HG03139 (cell line): ENCODE measurements around the gene VWF.
"Not testable (repeated sequence)": the region's sequence is repeated elsewhere in the genome, so short reads cannot be mapped to it uniquely, and the experiment has no call there.

ENCODE experiments used
- ATAC-seq: cut with Tn5 transposase; IDR thresholded peaks from one replicate; pipeline ENCODE4 v1.9.1; 2021; ENCODE audit not compliant: unreplicated experiment

VWF gene

DNA sequence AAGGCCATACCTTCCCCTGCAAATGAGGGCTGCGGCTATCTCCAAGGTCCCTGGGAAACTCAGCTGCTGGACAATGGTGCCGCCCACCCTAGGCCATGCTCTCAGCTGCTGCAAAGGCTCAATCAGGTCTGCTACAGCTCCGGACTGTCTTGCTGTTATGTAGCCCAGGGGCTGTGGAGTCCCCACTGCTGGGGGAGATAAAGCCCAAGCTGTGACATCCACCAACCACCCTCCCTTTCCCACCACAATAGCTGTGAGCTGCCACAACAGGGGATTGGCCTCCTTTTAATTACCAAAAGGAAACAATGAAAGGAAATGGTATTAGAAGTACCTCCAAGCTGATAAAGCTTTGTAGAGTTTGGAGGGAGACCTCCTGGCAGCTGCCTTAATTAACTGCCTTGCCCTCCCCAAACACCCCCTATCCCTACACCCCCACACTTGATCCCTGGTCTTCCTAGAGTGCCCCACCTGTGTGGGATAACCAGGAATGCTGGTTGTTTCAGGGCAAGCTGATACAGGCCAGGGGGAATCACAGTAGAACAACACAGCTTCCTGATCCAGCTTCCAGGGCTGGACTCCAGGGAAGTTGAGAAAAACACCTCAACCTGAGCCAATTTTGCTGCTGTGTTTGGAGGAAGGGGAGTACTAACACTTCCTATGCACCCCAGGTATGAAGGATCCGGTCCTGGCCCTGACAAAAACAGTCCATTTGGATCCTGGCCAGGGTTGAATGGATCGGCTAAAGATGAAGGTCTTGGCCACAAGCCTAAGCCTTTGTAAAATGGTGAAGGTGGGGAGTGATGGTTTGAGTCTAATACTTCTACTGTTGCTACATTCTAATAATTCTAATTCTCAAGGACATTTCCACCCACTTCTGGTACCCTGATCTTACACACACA lies at the start of gene VWF:
TSS of gene VWF (minus strand) at position 260 of the 899 bp plus-strand sequence. CDS start 1,474 bp downstream, outside the sequence.
- no peak for ATAC-seq

DNA sequence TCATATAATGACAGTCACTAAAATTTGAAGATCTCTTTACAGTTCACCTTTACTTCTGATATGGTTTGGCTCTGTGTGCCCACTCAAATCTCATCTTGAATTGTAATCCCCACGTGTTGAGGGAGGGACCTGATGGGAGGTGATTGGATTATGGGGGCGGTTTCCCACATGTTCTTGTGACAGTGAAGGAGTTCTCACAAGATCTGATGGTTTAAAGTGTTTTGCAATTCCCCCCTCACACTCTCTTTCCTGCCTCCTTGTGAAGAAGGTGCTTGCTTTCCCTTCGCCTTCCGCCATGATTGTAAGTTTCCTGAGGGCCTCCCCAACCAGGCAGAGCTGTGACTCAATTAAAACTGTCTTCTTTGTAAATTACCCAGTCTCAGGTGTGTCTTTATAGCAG lies 48.4 kb upstream of the VWF start:
- ATAC-seq: no peak

DNA sequence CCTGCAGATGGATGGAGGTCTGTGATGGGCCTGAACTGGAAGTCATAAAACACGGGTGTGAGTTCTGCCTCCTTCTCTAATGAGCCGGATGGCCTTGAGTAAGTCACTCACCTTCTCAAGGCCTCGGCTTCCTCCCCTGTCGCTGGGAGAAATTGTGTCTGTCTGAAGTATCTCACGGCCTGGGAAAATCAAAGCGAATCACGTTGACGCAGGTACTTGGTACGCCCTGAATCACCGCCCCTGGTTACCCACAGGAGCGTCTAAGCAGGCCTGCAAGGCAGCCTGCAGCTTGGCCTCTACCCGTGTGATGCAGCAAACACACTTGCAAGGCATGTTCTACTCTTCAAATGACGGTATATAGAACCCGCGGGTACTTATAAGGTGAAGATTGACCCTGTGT lies 47.6 kb upstream of the VWF start:
- ATAC-seq: no peak

DNA sequence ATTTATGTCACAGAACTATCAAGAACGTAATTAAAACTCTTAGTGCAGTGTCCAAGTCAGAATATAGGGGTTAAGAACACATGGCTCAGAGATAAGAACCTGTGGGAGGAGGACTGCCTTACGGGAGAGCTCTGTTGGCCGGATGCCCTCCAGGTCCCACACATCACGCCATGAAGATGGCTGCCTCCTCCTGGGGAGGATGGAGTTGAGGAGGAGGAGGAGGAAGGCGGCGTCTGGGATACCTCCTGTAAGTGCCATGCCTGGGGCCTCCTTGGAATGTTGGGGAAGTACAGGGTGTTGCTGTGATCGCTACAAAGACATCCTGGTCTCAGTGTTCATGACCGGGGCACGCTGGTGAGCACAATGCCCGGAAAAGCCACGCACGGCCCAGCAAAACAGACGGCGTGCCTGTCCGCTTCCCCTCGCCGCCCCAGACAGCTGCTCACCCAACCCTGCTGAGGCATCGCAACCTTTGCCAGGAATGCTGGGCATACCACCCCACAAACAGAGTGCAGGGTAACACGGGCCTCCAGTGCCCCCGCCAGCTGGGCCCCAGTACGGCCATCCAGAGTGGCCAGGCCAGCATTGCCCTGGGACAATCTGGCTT lies 47.0 kb upstream of the VWF start:
- no peak for ATAC-seq

DNA sequence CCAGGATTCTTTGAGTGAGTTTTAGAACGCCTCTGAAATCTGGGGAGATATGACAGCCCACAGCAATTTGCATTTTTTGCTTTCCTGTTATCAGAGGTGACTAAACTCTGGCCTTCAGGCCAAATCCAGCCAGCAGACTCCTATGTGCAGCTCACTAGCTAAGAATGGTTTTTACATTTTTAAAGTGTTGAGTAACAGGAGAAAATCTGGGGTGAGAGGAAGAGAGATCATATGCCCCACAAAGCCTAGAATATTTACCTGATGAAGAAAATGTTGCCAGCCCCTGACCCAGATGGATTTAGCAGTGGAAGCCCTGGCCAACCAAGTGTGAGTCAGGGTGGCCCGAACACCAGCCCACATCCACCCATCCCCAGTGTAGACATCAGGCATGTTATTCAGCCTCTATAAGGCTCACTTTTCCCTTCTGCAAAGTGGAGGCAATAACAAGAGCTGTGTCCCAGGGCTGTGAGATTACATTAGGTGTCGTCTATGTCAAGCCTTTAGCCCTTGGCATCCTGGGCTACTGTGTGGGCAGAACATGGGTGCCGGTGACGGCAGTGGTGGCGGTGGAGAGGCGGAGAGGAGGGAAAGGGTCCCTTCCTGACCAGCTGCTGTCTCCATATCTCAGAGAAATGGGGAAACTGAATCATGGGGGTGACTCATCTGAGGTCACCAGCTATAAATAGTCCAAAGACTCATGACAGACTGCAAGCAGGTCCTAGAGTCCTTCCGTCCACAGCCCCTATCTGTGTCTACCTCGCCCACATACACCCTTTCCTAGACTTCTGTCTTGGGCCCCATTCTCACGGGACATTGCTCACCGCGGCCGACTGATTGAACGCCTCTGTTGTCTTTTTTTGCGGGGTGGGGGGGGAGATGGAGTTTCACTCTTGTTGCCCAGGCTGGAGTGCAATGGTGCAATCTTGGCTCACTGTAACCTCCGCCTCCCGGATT lies 43.1 kb upstream of the VWF start:
- ATAC-seq: peak; percentile 80

DNA sequence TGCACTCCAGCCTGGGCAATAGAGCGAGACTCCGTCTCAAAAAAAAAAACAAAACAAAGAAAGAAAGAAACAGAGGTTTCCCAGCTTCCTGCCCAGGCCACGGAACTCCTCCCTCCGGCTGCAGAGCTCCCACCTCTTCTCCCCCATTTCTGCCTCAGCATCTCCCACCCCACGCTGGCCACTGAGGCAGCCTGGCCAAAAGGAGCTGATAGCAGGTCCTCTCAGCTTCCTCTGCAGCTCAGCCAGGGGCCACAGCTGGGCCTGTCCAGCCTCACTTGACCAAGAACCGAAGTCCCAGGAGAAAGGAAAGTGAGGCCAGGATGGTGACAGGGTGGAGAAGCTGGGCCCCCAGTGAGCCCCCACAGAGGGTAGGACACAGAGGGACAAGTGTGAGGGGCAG lies 42.3 kb upstream of the VWF start:
- no peak for ATAC-seq

DNA sequence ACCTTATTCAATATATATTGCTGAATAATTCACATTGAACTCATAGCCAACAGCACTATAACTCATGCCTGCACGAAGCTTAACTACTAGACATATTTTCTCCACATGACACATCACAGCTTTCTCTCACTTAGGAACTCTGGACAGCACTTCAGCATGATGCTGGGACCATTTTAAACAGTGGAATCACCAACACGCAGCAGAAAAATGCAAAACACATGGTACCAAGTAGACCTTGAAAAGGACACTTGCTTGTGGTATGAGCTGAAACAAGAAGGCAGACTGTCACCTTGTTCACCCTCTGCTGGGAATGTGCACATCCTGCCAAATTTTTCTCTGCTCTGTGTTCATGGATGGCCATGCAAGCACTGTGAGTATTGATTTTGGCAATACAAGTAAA lies 40.9 kb upstream of the VWF start:
- ATAC-seq: no peak

DNA sequence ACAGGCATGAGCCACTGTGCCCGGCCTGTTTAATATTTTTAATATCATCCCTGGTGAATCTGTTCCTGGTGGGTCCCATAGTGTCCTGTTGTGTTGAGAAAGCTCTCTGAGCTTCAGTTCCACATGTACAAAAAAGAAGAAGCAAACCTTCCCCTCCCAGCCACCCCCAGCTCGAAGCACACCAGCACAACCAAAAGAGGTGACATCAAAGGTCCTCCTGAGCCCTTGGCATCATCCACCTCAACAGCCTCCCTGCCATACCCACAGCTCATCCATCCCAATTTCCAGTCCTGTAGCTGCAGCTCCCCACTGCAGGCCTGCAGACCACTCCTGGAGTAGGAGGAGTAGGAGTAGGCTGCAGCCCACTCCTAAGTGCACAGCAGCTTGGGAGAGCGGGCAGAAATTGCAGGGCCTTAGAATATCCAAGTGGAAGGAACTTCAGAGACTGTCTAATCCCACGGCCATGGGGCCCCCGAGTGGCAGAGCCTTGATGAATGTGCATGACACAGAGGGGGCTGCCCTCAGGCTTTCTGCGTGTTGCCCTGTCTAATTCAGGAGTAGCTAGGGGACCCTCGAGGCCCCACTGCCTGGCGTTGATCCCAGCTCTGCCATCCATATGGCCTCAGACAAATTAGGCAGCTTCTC lies 39.1 kb upstream of the VWF start:
- no peak for ATAC-seq

DNA sequence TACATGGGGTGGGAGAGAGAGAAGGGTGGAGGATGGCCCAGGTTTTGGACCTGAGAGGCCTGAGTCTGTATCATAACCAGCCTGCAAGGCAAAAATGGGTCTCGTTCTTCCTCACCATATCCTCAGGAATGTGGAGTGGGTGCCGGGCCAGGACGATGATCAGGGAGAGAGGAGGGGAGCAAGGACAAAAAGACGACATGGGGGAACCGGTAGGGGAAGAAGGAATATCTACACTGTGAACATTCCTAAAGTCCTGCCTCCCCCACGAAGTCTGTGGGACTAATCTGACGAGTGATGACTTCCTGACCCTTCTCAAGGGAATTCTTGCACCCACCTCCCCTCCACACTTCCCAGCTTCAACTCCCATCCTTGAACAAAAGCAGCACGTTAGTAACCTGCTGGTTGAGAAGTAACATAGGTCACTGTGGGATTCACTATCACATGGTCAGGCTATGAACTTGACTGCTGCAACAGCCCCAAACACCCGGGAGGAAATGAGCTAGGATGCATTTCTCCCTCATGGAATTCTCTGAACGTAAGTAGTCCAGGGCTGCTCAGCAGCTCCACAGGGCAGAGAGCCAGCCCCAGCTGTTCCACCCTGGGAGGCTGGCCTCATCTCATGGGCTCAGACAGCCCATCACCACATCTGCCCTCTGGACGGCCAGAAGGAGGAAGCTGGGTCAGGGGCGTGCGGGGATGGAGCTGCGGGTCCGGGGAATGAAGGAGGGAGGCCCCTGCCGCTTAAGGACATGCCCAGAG lies 36.8 kb upstream of the VWF start:
- ATAC-seq: no peak

DNA sequence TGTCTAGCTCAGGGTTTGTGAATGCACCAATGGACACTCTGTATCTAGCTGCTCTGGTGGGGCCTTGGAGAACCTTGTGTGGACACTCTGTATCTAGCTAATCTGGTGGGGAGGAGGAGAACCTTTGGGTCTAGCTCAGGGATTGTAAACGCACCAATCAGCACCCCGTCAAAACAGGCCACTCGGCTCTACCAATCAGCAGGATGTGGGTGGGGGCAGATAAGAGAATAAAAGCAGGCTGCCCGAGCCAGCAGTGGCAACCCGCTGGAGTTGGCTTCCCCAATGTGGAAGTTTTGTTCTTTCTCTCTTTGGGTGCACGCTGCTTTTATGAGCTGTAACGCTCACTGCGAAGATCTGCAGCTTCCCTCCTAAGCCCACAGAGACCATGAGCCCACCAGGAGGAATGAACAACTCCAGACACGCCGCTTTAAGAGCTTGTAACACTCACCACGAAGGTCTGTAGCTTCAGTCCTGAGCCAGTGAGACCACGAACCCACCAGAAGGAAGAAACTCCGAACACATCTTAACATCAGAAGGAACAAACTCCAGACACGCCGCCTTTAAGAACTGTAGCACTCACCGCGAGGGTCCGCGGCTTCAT lies 35.7 kb upstream of the VWF start:
- not testable (repeated sequence) for ATAC-seq

DNA sequence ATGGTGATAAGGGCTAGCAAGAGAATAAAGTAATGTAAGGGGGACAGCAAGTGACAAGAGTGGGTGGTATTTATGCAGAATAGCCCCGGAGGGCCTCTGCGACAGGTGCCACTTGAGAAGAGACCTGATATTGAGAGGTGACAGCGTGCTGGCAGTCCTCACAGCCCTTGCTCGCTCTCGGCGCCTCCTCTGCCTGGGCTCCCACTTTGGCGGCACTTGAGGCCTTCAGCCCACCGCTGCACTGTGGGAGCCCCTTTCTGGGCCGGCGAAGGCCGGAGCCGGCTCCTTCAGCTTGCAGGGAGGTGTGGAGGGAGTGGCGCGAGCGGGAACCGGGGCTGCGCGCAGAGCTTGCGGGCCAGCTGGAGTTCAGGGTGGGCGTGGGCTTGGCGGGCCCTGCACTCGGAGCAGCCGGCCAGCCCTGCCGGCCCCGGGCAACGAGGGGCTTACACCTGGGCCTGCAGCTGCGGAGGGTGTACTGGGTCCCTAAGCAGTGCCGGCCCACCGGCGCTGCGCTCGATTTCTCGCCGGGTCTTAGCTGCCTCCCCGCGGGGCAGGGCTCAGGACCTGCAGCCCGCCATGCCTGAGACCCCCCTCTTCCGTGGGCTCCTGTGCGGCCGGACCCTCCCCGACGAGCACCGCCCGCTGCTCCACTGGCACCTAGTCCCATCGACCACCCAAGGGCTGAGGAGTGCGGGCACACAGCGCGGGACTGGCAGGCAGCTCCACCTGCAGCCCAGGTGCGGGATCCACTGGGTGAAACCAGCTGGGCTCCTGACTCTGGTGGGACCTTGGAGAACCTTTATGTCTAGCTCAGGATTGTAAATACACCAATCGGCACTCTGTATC lies 34.9 kb upstream of the VWF start:
- ATAC-seq: not testable (repeated sequence)

DNA sequence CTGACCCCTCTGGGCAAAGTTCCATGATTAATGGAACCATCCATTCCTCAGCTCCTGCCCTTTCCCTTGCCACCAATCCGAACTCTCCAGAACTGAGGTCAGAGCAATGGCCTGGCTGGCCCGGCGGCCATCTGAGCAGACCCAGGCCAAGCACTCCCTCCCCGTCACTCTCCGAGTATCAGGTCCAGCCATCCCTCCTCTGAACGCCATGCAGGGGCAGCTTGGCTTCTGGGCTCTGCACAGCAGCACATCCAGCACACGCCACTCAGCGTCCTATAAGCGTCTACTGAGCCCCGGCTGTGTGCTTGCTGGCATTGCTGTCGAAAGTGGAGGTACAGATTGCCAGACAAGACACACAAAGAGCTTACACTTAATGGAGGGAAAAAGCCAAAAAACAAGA lies 34.3 kb upstream of the VWF start:
- ATAC-seq: no peak

DNA sequence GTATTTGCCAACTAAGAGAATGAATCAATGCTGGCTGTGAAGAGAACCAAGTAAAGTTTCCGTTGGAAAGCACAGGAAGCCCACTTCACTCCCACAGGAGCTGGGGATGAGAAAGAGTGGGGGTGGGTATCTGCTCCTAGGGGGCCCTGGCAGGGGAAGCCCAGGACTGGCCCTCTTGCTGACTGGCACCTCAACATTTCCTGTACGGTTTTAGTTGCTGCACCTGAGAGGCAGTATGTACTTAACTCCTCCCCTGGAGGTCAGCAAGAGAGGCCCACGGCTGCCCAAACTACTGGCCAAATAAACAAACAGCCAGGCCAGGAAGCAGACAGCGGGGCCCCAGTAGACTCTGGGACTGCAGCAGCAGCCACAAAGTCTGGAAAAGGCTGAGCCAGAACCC lies 33.8 kb upstream of the VWF start:
- no peak for ATAC-seq

DNA sequence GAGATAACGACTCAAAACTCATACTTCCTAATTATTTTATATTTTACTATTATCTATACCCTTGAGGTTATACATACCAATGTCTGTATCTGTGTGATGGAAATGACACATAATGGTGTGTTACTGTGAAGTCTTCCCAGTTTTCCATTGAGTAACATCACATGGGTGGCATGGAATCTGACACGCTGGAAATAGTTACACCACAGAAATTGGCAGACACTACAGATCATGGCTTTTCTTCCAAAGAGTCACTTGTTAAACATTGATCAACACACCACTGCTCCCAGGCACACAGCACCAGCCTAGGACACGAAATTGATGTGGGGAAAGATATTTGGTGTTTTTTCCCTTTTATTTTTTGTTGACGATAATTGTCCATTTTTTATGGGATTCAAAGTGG lies 33.0 kb upstream of the VWF start:
- ATAC-seq: no peak

DNA sequence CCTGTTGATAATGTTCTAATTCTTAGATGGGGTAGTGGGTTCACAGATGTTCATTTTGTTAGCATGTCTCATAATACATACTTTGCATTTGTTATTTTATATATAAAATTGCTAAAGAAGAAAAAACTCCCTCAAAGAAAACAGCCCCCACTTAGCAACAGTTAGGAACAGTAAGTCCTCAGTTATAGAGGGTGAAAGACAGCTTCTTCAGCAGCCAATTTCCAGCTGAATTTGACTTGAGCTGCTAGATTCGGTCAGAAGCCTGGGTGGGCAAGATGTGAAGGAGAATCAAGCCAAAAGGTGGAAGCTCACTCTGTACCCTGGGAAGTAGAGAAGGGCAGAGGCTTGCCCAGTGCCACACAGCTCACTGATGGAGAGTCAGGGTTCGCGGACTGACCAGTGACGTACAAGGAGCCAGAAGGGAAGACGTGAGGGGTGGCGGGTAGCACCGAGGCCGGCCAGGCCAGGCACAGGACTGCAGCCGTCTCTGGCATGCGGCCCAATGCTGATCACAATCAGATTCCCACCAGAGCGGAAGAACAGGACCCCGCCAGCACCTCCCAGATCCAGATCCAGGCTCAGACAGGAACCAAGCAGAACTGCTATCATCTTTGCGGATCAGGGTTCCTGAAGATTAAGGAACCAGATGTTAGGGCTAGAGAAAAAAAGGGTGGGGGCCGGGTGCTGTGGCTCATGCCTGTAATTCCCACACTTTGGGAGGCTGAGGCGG lies 30.4 kb upstream of the VWF start:
- no peak for ATAC-seq

DNA sequence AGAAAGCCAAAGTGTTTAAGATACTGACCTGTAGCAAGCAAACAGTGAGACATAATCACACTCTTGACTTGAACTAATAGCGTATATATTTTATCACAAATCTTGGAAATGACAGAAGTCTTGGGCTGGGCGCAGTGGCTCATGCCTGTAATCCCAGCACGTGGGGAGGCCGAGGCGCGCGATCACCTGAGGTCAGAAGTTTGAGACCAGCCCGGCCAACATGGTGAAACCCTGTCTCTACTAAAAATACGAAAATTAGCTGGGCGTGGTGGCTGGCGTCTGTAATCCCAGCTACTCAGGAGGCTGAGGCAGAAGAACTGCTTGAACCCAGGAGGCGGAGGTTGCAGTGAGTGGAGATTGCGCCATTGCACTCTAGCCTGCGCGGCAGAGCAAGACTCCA lies 24.3 kb upstream of the VWF start:
- ATAC-seq: not testable (repeated sequence)

DNA sequence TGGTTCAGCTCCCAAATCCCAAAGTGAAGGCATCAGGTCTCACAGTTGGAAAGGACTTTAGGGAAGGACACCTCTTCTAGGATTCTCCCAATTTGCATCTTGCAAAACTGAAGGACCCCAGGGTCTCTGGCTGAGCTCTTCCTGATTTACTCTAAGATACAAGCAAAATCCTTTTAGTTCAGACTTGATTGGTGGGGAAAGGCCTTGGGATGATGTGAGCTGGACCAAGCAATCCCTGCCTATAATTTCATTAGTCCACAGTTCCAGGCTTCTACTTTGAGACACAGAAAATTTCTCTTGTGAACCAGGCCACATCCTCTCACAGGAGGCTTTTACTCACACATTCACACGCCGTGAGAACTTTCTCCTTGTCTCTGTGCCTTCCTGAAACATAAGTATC lies 23.6 kb upstream of the VWF start:
- ATAC-seq: no peak

DNA sequence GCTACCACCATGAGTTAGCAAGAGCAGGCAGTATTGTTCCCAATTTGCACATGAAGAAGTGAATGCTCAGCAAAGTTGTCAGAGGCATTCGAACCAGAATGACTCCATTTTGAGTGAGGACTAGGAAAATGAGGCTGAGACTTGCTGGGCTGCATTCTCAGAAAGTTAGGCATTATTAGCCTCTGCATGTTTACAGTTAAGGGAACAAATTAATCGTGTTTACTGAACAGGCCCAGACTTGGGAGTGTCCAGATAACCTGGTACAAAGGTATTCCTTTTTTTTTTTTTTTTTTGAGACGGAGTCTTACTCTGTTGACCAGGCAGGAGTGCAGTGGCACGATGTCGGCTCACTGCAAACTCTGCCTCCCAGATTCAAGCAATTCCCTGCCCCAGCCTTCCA lies 22.5 kb upstream of the VWF start:
- no peak for ATAC-seq
